ENCODE results near the gene ANXA4. TPM values are rescaled to one million over a fixed set of nuclear protein-coding genes. Genes with fewer than 3 reads are reported as not detected.

ANXA4 gene
- polyA plus RNA-seq, 2 of the 4 experiments (the other 2 are of a cell fraction), result 341 to 554 TPM

GRCh38 chr2:69765096-69765380 lies 23.1 kb downstream of the ANXA4 start:
- H3K9me3 ChIP-seq, result no peaks in the 10 kb centered on the region
- peak overlapping the region; percentile 21 for H3K4me2 ChIP-seq
- H3K4me3 ChIP-seq, result no peak overlapping the region
- no peak for FAIRE-seq
- no peak for DNase-seq (ENCODE audit: low read depth in 1 of 2, low spot score in 1 of 2)
- POLR2A ChIA-PET, result no interaction called here
- WGBS (ENCODE audit: missing lambda C conversion rate), result 76% methylated on average over 2 of the region's 2 CpGs
- CTCF ChIA-PET, result interaction anchor here (0.7 to 1.4 kb wide), 2 partner anchors 14 to 53 kb away, joined by 3 to 4 read pairs; no protein-coding TSS in a partner anchor
- ATAC-seq, result no peak
- peak overlapping the region; percentile 0 to 67; a peak in 4 of 6 replicates for H3K27ac ChIP-seq
- TF ChIP-seq E2F6 (IDR thresholded peaks at IDR 0.05; ENCODE audit: borderline replicate concordance, low read depth), result no peak
- no peak for TF ChIP-seq FOSL2 (IDR thresholded peaks at IDR 0.05)
- no peak for TF ChIP-seq FOSL2 (CRISPR knock-in tag; IDR thresholded peaks at IDR 0.05)
- TF ChIP-seq, protein P1, sequence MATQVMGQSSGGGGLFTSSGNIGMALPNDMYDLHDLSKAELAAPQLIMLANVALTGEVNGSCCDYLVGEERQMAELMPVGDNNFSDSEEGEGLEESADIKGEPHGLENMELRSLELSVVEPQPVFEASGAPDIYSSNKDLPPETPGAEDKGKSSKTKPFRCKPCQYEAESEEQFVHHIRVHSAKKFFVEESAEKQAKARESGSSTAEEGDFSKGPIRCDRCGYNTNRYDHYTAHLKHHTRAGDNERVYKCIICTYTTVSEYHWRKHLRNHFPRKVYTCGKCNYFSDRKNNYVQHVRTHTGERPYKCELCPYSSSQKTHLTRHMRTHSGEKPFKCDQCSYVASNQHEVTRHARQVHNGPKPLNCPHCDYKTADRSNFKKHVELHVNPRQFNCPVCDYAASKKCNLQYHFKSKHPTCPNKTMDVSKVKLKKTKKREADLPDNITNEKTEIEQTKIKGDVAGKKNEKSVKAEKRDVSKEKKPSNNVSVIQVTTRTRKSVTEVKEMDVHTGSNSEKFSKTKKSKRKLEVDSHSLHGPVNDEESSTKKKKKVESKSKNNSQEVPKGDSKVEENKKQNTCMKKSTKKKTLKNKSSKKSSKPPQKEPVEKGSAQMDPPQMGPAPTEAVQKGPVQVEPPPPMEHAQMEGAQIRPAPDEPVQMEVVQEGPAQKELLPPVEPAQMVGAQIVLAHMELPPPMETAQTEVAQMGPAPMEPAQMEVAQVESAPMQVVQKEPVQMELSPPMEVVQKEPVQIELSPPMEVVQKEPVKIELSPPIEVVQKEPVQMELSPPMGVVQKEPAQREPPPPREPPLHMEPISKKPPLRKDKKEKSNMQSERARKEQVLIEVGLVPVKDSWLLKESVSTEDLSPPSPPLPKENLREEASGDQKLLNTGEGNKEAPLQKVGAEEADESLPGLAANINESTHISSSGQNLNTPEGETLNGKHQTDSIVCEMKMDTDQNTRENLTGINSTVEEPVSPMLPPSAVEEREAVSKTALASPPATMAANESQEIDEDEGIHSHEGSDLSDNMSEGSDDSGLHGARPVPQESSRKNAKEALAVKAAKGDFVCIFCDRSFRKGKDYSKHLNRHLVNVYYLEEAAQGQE (IDR thresholded peaks at IDR 0.05), result no peak
- no peak for TF ChIP-seq CBX8 (IDR thresholded peaks at IDR 0.05)
- TF ChIP-seq JUN (IDR thresholded peaks at IDR 0.05), result no peak
- no peak for TF ChIP-seq ESRRA (IDR thresholded peaks at IDR 0.05; ENCODE audit: borderline replicate concordance, low read length)
- TF ChIP-seq PHF8 (IDR thresholded peaks at IDR 0.05; ENCODE audit: borderline replicate concordance, low read depth), result no peak
- TF ChIP-seq ZNF302 (CRISPR knock-in tag; IDR thresholded peaks at IDR 0.05), result no peak
- TF ChIP-seq ZC3H11A (IDR thresholded peaks at IDR 0.05), result no peak
- no peak for TF ChIP-seq HOXB5 (CRISPR knock-in tag; IDR thresholded peaks at IDR 0.05)
- TF ChIP-seq, protein P2, sequence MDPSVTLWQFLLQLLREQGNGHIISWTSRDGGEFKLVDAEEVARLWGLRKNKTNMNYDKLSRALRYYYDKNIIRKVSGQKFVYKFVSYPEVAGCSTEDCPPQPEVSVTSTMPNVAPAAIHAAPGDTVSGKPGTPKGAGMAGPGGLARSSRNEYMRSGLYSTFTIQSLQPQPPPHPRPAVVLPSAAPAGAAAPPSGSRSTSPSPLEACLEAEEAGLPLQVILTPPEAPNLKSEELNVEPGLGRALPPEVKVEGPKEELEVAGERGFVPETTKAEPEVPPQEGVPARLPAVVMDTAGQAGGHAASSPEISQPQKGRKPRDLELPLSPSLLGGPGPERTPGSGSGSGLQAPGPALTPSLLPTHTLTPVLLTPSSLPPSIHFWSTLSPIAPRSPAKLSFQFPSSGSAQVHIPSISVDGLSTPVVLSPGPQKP (IDR thresholded peaks at IDR 0.05; ENCODE audit: low read depth, low read length), result no peak
- no peak for TF ChIP-seq RARB (CRISPR knock-in tag; IDR thresholded peaks at IDR 0.05)
- no peak for TF ChIP-seq MAFK (IDR thresholded peaks at IDR 0.05; ENCODE audit: partially characterized antibody)
- TF ChIP-seq POLR2AphosphoS2 (conservative IDR thresholded peaks at IDR 0.05; ENCODE audit: low read length), result no peak
- TF ChIP-seq NR3C1 (IDR thresholded peaks at IDR 0.05), result no peak
- TF ChIP-seq JUNB (IDR thresholded peaks at IDR 0.05), result no peak
- TF ChIP-seq, protein P3, sequence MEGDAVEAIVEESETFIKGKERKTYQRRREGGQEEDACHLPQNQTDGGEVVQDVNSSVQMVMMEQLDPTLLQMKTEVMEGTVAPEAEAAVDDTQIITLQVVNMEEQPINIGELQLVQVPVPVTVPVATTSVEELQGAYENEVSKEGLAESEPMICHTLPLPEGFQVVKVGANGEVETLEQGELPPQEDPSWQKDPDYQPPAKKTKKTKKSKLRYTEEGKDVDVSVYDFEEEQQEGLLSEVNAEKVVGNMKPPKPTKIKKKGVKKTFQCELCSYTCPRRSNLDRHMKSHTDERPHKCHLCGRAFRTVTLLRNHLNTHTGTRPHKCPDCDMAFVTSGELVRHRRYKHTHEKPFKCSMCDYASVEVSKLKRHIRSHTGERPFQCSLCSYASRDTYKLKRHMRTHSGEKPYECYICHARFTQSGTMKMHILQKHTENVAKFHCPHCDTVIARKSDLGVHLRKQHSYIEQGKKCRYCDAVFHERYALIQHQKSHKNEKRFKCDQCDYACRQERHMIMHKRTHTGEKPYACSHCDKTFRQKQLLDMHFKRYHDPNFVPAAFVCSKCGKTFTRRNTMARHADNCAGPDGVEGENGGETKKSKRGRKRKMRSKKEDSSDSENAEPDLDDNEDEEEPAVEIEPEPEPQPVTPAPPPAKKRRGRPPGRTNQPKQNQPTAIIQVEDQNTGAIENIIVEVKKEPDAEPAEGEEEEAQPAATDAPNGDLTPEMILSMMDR (IDR thresholded peaks at IDR 0.05), result no peak
- TF ChIP-seq CHD2 (IDR thresholded peaks at IDR 0.05; ENCODE audit: low read length, partially characterized antibody), result no peak
- TF ChIP-seq GATA3 (IDR thresholded peaks at IDR 0.05; ENCODE audit: borderline replicate concordance), result no peak
- TF ChIP-seq CHD4 (IDR thresholded peaks at IDR 0.05; ENCODE audit: borderline replicate concordance), result no peak
- peaks cover 90% of the 10 kb centered on the region for H3K4me1 ChIP-seq

GRCh38 chr2:69766014-69766413 lies 24.1 kb downstream of the ANXA4 start:
- CTCF ChIA-PET, result interaction anchor here (1.0 to 4.0 kb wide), 4 partner anchors 13 to 51 kb away, joined by 3 to 31 read pairs (median 16); no protein-coding TSS in a partner anchor
- Histone ChIP-seq H3K27ac (peak overlapping the region; percentile 32 to 70; a peak in 4 of 6 replicates), H3K4me1 (peaks cover 93% of the 10 kb centered on the region), H3K4me2 (peak overlapping the region; percentile 42; the same call in 2 of the 3 replicates), H3K4me3 (no peak overlapping the region), H3K9me3 (no peaks in the 10 kb centered on the region)
- POLR2A ChIA-PET, result interaction anchor here (0.6 to 1.0 kb wide), 2 partner anchors 13 to 41 kb away, joined by 3 read pairs; no protein-coding TSS in a partner anchor
- WGBS (ENCODE audit: missing lambda C conversion rate), result 90% methylated on average over 3 of the region's 3 CpGs
- no peak for TF ChIP-seq RCOR1 (IDR thresholded peaks at IDR 0.05; ENCODE audit: low read depth, low read length)
- no peak for TF ChIP-seq HES2 (IDR thresholded peaks at IDR 0.05)
- no peak for TF ChIP-seq EHF (CRISPR knock-in tag; IDR thresholded peaks at IDR 0.05)
- TF ChIP-seq GATA3 (IDR thresholded peaks at IDR 0.05; ENCODE audit: borderline replicate concordance), result no peak
- no peak for TF ChIP-seq FOXS1 (CRISPR knock-in tag; IDR thresholded peaks at IDR 0.05)
- no peak for TF ChIP-seq CHD2 (IDR thresholded peaks at IDR 0.05; ENCODE audit: low read length, partially characterized antibody)
- TF ChIP-seq TP53 (CRISPR knock-in tag; IDR thresholded peaks at IDR 0.05), result no peak
- no peak for TF ChIP-seq RARB (CRISPR knock-in tag; IDR thresholded peaks at IDR 0.05)
- TF ChIP-seq FOSL2 (IDR thresholded peaks at IDR 0.05), result no peak
- no peak for TF ChIP-seq FOSL2 (CRISPR knock-in tag; IDR thresholded peaks at IDR 0.05)
- FAIRE-seq (no peak), ATAC-seq (no peak), DNase-seq (ENCODE audit: low read depth in 1 of 2, low spot score in 1 of 2) (no peak)

Measured in A549 (cell line).